SH-SY5Y (cell line): ENCODE data around the gene MPST.

ENCODE experiments used
- GATA2 ChIP-seq: IDR thresholded peaks from 2 replicates; pipeline ENCODE4 v1.6.1; 2011; ENCODE audit warnings: mild to moderate bottlenecking, low read depth, low read length
- GATA3 ChIP-seq: IDR thresholded peaks from 2 replicates; pipeline ENCODE4 v1.6.1; 2011; ENCODE audit warnings: low read depth, mild to moderate bottlenecking, low read length, moderate library complexity

GRCh38 chr22:37070744-37071143 is 51.2 kb downstream of the MPST start:
- TF ChIP-seq GATA3 (no peak), GATA2 (no peak)
